GM21717 (cell line): Measurements from ENCODE around the gene RERE.

Experiments
- ATAC-seq: cut with Tn5 transposase; IDR thresholded peaks from one replicate; pipeline ENCODE4 v1.9.1; 2021; ENCODE audit warnings: mild to moderate bottlenecking, moderate library complexity; ENCODE audit not compliant: unreplicated experiment

Gene RERE

DNA sequence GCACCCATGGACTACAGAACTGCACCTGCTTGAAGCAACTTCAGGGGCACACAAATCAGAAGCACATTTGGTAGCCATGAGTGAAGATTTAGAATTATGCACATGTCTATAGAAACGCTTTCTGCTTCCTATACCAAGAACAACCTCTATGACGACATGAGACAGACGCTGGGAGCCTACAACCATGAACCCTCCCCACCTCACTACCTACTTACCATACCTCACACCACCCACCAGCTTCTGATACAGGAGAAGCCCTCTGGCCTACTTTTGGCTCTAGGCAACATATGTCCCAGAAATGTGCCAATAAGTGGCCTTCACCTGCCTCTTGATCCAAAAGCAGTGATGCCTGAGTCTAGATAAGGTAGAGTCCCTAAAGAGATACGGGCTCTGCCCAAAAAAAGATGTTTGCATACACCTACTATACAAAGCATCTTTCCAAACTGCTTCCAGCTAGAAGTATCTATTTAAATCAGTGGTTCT lies 441.0 kb downstream of the RERE start:
- ATAC-seq = no peak

DNA sequence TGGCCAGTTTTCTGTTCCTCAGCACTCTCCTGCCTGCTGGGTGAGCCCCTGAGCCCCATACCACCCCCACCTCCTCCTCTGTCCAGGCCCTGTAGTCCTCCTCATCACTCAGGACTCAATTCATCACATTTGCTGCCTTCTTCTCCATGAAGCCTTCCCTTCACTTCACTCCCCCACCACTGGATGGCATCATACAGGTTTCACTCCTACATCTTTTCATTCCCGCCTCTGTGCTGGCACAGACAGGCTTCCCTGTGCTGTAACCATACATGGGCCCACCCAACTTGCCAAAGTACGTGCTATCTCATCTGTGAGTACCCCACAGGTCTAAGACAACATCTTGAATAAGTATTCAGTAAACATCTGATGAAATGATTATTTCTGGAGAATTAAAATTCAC lies 442.6 kb downstream of the RERE start:
- no peak for ATAC-seq

DNA sequence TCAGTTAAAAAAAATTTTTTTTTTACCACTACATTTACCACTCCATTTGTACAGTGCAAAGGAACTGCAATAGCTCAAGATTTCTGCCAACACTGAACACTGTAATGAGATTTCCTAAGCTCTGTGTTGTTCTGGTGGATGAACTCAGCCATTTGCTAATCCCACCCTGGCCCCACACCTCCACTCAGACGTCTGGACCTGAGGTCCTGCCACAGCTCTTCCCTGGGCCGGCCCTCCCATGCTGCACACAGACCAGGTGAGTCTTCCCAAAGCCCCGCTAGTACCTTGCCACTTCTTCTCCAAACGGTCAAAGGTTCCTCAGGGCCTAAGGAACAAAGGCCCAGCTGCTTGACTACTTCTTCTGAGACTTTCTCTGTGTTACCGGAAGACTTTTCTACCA lies 443.1 kb downstream of the RERE start:
- no peak for ATAC-seq

DNA sequence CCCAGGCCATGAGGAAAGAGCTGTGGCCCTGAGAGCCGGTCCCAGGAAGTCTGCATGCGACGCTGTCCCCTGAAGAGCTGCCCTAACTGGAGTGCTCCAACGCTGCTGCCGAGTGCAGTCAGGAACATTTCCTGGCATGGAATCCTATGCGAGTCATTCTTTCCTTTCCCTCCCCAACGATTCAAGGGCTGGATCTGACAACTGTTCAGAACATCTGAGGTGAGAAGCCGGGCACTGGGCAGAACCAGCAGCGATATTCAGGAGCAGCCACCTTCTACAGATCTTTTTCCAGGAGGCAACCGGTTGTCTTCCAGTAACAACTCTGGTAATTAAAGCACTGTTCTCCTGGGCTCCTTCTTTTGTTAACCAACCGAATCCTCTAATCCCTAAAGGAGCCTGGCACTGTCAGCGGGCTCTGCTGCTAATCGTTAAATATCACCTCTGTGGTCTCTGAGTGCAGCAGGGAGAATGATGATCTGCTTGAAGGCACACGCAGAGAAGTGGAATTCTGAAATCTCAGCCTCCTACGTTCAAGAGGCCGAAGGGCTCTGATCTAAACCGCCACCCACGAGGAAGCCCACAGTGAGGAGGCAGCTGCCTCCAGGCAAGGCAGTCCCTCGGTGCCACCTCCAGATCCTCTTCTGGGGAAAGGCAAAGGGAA lies 443.7 kb downstream of the RERE start:
- ATAC-seq = no peak

DNA sequence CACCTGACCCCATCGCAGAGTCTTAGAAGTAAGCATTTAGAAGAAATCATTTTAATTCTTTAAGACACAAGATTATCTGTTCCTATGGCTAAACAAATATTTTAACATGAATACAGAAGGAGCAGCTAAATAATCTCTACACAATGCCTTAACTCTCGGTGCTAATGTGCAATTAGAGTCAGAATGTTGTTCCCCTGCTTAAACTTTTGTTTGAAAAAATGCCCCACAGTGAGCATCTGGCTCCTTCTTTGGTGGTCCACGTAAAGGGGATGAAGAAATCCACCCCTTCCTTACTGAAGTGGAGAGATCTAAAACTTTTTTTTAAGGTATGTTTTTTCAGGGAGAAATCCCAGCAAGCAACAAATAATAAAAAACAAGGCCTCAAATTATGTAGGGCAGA lies 444.3 kb downstream of the RERE start:
- ATAC-seq = no peak

DNA sequence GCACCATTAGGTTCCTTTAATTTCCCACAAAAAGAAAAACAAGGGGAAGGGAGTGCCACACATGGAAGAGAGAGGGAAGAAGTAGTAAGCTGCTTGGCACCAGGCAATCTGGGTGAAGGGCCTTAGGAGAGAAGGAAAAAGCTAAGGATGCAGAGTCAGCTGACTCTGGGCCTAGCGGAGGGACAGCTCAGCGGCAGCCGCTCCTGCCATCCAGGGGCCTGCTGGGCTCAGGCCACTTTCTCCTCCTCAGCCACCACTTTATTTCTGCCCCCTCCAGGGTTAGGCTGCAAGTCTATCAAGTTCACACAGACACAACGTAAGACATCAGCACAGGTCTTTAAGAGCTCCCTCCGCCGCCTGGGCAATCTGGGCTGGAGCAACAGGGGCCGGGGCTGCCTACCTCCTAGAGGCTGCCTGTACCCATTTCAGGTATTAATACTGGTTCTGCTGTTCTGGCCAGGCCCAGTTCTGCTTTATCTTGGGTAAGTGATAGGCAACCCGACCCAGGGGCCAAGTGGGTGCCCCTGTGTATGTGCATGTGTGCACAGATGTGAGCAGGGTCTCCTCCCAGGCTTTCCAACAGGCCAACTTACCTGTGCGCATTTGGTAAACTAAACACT lies 446.0 kb downstream of the RERE start:
- ATAC-seq = no peak

DNA sequence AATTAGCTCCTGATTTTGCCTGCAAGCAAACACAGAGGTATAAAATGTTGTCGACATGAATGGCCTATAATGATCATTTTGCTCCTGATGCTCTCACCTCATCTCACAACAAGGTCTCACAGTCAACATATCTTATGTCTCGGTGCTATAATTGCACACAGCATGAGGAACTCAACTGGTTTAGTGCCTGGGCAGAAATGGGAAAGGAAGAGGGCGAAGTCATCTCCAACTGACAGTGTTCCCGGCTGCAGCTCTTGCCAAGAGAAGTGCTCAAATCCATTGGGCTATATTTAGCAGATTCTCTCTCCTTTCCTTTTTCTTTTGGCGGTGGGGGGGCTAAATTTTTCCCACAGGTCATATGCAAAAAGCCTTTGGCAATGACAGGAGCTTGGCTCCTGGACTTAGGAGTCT lies 446.5 kb downstream of the RERE start:
- ATAC-seq = no peak

DNA sequence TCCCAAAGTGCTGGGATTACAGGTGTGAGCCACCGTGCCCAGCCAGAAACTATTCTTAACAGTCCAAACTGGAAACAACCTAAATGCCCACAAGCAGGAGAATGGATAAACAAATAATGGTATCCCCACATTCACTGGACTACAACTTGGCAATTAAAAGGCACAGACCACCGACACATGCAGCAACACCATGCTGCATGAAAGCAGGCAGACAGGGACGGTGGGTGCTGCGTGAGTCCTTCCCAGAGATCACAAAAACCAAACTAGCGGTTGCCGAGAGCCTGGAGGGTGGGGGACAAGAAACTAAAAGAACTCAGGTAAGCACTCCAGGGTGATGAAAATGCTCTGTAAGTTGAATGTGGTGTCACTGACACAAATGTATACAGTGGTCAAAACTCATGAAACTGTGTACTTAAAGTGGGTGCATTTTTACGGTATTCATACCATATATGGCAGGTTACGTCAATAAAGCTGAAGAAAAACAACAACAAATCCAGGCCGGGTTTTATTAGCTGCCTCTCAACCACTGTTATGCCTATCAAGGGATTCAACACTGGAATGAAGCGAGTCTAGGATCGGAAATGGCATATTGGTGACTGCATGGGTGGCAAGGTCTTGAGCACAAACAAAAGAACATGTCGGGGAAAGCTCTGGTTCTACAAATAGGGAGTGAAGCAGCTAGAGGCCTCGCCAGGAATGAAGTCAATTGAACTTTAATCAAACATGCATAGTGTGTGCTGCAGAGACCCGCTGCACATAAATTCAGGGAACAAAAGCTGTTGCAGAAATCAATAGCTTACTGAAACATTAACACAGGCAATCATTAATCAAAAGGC lies 447.2 kb downstream of the RERE start:
- ATAC-seq = no peak

DNA sequence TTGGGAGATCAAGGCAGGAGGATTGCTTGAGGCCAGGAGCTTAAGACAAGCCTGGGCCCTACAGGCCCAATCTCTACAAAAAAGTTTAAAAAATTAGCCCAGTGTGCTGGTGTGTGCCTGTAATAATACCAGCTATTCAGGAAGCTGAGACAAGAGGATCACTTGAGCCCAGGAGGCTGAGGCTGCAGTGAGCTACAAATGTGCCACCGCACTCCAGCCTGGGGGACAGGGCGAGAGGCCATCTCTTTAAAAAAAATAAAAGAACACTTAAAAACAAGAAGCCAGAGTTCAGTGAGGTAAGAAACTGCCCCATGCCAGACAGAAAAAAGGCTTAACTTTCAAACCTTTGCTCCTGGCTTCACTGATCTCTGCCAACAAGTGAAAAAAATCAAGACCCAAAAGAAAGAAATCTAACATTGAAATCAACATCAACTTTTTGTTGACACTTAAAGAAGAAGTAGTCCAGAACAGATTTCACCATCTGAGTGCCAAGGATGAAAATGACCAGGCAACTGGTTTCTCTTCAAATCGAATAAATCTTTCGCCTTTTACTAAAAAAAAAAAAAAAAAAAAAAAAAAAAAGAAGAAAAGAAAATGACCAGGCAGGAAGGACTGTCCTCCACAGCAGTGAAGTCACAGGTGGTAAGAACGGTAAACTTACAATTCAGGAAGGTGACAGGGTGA lies 448.3 kb downstream of the RERE start:
- no peak for ATAC-seq

DNA sequence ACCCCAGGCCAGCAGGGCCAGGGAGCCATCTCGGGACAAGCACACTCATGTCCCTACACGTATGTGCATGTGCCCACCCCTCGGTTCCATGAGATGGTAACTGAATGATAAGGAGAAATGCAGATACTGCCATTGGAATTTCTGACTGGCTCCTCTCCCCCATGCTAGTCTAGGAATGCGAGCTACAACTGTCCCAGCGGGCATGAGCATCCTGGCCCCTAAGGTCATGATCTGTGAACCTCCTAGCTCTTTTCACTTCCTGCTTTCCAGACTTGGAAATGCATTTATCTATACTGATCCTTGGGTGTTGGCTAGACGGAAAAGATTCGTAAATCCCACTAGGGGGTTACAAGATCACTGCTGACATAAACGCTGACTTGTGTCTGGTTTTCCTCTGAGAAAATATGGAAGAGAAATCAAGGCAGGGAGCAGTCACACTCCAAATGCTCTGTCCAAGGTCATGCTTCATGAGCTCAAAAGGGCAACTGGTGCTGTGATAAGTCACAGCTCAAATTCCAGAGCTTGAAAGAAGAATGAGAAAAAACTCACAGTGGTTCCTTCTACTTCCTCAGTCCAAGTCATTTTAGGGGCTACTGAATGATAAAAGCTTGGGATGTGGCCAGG lies 449.8 kb downstream of the RERE start:
- ATAC-seq = no peak

DNA sequence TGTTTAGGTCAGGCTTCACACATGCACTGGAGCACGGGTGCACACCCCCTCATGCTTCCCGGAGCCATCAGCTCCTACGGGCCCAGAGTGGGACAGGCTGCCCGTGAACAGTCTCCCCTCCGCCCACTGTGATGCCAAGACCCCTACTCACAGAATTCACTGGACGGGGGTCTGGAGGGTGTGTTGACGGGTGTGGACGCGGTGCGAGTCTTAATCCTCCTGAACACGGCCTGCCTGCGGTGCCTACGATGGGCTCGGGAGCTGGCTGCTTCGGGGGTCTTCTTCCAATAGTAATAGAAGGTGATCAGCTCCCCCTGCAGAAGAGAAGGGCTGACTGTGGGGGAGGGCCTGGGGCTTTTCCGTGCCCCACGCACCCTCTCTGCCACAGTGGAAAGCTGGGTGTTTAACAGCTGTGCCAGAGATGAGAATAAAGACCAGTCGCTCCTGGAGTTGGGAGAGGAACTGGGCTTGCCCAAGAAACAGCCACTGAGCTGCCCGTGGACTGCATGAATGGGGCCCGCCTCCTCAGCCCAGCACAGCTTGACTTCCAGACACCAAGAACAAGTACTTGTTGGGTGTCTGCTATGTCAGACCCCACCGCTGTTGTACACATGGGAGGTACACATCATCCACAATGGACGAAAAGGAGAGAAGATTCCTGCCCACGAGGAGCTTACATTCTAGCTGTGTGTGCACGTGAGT lies 451.6 kb downstream of the RERE start:
- no peak for ATAC-seq

DNA sequence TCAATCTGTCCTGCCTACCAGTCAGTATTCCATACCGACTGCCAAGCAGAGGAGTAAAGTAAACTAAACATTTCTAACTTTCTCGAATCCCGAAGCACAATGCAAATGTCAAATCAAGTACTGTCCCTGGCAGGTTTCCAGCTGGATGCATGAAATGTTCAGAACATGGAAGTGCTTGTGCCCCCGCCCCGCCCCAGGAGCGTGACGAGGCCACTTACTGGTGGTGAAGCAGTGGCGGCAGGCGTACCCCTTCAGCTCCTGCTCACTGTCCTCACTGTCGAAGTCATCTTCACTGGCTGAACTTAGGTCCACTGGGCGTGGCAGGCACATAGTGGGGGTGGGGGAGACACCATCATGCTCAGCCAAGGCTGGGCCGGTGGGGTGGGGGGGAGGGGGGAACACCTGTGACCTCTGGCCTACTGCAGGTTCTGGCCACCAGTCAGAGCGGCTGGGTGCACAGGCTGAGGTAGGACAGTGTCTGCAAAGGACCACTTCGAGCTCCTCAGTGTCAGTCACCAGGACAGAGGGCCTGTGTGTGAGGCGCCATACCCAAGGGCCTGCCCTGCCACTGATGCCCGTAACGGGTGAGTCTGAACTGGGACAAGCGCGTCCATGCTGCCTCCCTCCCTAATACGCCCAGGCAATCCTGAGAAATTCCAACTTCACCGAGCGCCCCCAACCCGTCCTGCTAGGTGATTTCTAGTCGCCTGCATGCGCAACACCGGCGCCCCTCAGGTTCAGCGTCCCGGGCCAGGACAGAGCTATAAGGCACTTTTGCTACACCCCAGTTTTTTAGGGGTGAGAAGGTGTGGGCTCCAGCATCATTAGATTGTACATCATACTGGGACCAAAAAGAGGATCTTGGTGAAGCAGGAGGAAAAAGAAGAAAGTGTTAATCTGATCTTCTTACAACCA lies 452.7 kb downstream of the RERE start:
- no peak for ATAC-seq

DNA sequence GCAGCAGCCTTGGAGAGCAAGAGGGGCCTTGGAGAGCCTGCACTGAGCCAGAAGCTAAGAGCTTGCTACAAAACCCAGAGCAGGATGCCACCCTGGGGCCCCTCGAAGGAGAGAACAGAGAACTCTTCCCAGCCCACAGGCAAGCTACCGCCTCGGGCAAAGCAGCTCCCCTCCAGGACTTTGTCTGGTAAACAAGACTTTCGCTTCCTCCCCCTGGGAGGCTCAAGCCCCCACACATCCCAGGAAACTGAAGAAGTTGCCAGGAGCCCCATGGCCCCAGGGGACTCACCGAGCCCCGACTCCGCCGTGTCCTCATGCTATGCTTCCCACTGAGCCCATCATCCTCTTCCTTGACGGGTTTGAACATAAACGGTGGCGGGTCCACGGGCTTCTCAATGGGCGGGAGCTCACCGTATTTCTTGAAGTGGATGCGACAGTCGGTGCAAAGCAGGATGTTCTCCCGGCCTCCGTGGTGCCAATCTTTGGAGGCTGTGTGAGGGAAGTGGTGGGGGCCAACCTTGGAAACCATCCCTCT lies 453.6 kb downstream of the RERE start:
- ATAC-seq = no peak

DNA sequence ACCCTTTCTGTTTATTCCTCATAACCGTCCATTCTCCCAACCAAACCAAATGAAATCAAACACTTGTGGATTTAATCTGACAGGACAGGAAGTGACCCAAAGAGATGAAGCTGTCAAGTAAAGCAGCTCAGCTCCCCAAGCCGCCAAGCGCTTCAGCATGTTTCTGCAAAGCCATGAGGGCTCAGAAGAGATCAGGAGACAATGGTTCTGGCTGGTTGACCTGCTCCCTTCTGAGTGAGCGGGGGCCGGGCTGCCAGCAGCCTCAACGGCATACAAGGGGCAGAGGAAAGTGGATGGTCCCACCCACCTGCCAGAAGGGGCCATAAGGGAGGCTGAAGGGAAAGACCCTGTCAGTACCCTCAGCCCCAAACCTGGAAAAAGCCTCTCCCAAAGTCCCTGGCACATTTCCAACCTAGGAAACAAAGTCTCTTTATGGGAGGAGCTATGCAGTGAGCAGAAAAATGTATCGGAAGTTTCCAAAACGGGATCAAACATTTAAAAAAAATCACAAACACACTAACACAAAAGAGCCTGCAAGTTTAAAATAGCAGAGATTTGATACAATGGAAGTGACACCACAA lies 454.2 kb downstream of the RERE start:
- ATAC-seq = no peak

DNA sequence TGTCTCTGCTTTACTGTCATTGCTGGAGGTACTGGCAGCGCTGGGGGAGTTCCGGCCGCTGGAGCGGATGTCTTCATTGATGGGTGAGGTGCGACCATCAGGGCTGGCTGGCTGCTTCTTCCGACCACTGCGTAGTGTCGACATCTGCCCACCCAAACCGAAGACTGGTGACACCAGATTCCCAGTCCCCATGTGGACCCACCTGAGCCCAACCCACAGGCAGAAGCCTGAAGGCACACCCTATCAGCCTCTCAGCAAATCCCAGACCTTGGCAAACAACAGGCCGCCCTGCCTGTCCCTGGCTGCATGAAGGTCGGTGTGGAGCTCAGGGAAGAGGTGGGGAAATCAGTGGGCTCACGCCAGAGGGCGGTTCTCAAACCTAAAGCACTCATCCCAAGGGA lies 454.7 kb downstream of the RERE start:
- ATAC-seq = no peak

DNA sequence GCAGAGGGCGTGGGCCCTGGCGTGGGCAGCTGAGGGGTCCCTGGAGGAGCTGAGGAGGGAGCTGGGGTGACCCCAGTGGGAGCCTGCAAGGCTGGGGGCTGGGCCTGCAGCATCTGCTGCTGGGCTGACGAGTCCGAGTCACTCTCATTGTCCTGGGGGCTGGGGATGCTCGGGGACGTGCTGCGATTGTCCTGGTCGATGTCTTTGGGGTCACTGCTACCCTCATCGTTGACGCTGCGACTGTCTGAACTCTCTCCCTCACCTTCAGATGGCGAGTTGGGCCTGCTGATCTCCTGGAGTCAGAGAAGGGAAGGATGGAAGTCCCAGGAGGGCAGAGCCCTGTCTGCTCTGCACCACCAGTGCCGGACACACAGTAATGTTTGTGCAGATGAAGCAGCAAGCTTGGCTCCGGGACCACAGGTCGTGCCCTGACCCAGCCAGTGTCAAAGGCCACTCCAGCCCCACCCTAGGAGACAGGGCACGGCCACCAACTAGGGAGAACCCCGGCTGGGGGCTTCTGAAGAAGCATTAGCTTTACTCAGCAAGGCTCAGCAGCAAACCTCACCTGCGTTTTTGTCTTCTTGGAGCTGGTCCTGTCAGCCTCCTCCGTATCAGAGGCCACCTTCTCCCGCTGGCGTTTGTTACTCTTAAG lies 456.1 kb downstream of the RERE start:
- ATAC-seq = no peak

DNA sequence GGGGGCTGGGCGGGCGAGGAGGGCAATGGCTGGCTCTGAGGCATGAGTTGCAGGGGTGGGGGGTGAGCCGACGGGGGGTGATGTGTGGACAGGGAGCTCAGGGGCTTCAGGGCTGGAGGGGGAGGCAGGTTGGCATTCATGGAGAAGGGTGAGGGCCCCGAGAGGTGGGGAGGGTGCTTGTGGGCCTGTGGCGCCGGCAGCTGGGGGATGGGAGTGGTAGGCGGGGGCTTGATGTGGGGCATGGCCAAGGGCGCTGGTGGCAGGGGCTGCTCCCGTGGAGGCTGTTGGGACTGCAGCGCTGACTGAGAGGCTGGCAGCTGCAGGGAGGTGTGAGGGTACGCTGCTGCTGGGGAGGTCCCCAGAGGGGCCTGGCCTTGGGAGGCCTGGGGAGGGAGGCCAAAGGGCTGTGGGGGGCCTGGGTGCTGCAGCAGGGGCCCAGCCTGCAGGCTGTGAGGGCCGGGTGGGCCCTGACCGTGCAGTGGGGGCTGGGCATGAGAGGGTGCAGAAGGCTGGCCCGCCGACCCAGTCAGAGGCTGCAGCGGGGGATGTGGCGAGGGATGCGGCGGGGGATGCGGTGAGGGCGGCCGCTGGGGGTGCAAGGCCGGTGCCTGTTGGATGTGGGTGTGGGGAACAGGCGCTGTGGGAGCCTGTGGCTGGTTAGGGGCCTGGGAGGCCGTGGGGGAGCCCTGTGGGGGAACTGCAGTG lies 456.8 kb downstream of the RERE start:
- no peak for ATAC-seq
